Neural cell (in vitro differentiated cells): ENCODE measurements around the gene TSPAN3. TPM values are rescaled to one million over a fixed set of nuclear protein-coding genes. Genes with fewer than 3 reads are reported as not detected.

Experiments used
- H2AFZ ChIP-seq: fragments of 200-600, 300-800 bp; sonication (generic), shearing (Covaris generic); 2 replicates; pipeline ENCODE4 v1.6.0; 2014; ENCODE audit warnings: low read depth, mild to moderate bottlenecking, antibody characterized with exemption, low read length, moderate library complexity
- H3F3A ChIP-seq: fragments of 200-600 bp; shearing (Covaris generic); 2 replicates; pipeline ENCODE4 v1.6.1; 2016; ENCODE audit warnings: mild to moderate bottlenecking, moderate library complexity, mixed read lengths, antibody characterized with exemption, low read length; ENCODE audit not compliant: insufficient read depth, poor library complexity, severe bottlenecking
- H3K27ac ChIP-seq: fragments of 200-600, 300-800 bp; sonication (generic), shearing (Covaris generic); 2 replicates; pipeline ENCODE4 v1.5.1; 2014; ENCODE audit warnings: mild to moderate bottlenecking, low read length, moderate library complexity
- H3K27me3 ChIP-seq: fragments of 300-800, 200-600 bp; sonication (generic), shearing (Covaris generic); 2 replicates; pipeline ENCODE4 v1.6.0; 2014; ENCODE audit warnings: mild to moderate bottlenecking, low read depth, low read length, moderate library complexity; ENCODE audit not compliant: insufficient read depth
- H3K36me3 ChIP-seq: fragments of 300-800, 200-600 bp; sonication (generic), shearing (Covaris generic); 2 replicates; pipeline ENCODE4 v1.5.1; 2014; ENCODE audit warnings: mild to moderate bottlenecking, antibody characterized with exemption, low read length, moderate library complexity; ENCODE audit not compliant: insufficient read depth
- H3K4me2 ChIP-seq: fragments of 300-800, 200-600 bp; sonication (generic), shearing (Covaris generic); 2 replicates; pipeline ENCODE4 v1.6.0; 2014; ENCODE audit warnings: mild to moderate bottlenecking, low read length
- H3K4me3 ChIP-seq: fragments of 300-800, 200-600 bp; sonication (generic), shearing (Covaris generic); 2 replicates; pipeline ENCODE4 v1.5.1; 2014; ENCODE audit warnings: mild to moderate bottlenecking, low read length, moderate library complexity
- H3K79me2 ChIP-seq: fragments of 200-600 bp; shearing (Covaris generic); replicated peaks from 2 replicates; pipeline ENCODE4 v1.6.0; 2014; ENCODE audit warnings: mild to moderate bottlenecking, low read length, moderate library complexity; ENCODE audit not compliant: insufficient read depth
- H3K9ac ChIP-seq: fragments of 300-800, 200-600 bp; sonication (generic), shearing (Covaris generic); 2 replicates; pipeline ENCODE4 v1.6.1; 2016; ENCODE audit warnings: mild to moderate bottlenecking, low read length, mixed read lengths
- H3K9me2 ChIP-seq: fragments of 200-600 bp; shearing (Covaris generic); 2 replicates; pipeline ENCODE4 v1.6.1; 2016; ENCODE audit warnings: mild to moderate bottlenecking, low read length, mixed read lengths; ENCODE audit not compliant: insufficient read depth
- H3K9me3 ChIP-seq: fragments of 200-600, 300-800 bp; sonication (generic), shearing (Covaris generic); 2 replicates; pipeline ENCODE4 v1.6.1; 2016; ENCODE audit warnings: mild to moderate bottlenecking, mixed run types, low read length, moderate library complexity, mixed read lengths
- H4K20me1 ChIP-seq: fragments of 200-600 bp; shearing (Covaris generic); 2 replicates; pipeline ENCODE4 v1.6.1; 2016; ENCODE audit warnings: mild to moderate bottlenecking, mixed run types; ENCODE audit not compliant: insufficient read depth
- CTCF ChIP-seq: fragments of 450-650 bp; IDR thresholded peaks from 2 replicates; pipeline ENCODE4 v1.5.1; 2014; ENCODE audit warnings: antibody characterized with exemption, mild to moderate bottlenecking, moderate library complexity; ENCODE audit not compliant: poor library complexity, severe bottlenecking
- EZH2 ChIP-seq: fragments of 200-600, 300-800 bp; shearing (Covaris generic), sonication (generic); IDR thresholded peaks from 2 replicates; pipeline ENCODE4 v1.6.1; 2014; ENCODE audit warnings: antibody characterized with exemption, low read length, borderline replicate concordance, mild to moderate bottlenecking; ENCODE audit not compliant: insufficient read depth, poor library complexity, severe bottlenecking
- POLR2AphosphoS5 ChIP-seq: IDR thresholded peaks from 2 replicates; pipeline ENCODE4 v1.6.1; 2012
- RAD21 ChIP-seq: fragments of 450-650 bp; conservative IDR thresholded peaks from 2 replicates; pipeline ENCODE4 v1.6.1; 2014; ENCODE audit warnings: antibody characterized with exemption, mild to moderate bottlenecking, moderate library complexity
- REST ChIP-seq: IDR thresholded peaks from 2 replicates; pipeline ENCODE4 v1.6.1; 2012; ENCODE audit warnings: borderline replicate concordance
- SMC3 ChIP-seq: fragments of 450-650 bp; conservative IDR thresholded peaks from 2 replicates; pipeline ENCODE4 v1.6.1; 2014; ENCODE audit warnings: antibody characterized with exemption, mild to moderate bottlenecking, moderate library complexity; ENCODE audit not compliant: poor library complexity
- TAF1 ChIP-seq: IDR thresholded peaks from 2 replicates; pipeline ENCODE4 v1.6.1; 2012; ENCODE audit warnings: low read depth
- polyA plus RNA-seq: library from polyadenylated mRNA; depleted of rRNA; stranded (reverse); fragments of >200 nt; gene quantifications from 2 replicates; pipeline ENCODE4 v1.2.3, GENCODE V29; 2014

TSPAN3 gene
- polyA plus RNA-seq, 1 donor from 2014 or later, result 815 TPM

GRCh38 chr15:77012117-77012712 is 58.7 kb downstream of the TSPAN3 start:
- H3K27me3 ChIP-seq, result no peaks in the 10 kb centered on the region
- H3K4me3 ChIP-seq, result no peak overlapping the region
- no peaks in the 10 kb centered on the region for H3K9me2 ChIP-seq
- H3K9ac ChIP-seq, result no peak overlapping the region
- H3K79me2 ChIP-seq, result no peaks in the 10 kb centered on the region
- H3K27ac ChIP-seq, result no peak overlapping the region
- TF ChIP-seq REST, result no peak
- TF ChIP-seq SMC3, result no peak
- TF ChIP-seq POLR2AphosphoS5, result no peak
- no peak for TF ChIP-seq RAD21
- no peak for TF ChIP-seq CTCF
- no peak for TF ChIP-seq EZH2
- H3K4me2 ChIP-seq, result no peak overlapping the region
- H4K20me1 ChIP-seq, result no peaks in the 10 kb centered on the region
- no peaks in the 10 kb centered on the region for H3K36me3 ChIP-seq
- no peak overlapping the region for H2AFZ ChIP-seq
- H3K9me3 ChIP-seq, result no peaks in the 10 kb centered on the region
- no peaks in the 10 kb centered on the region for H3F3A ChIP-seq

GRCh38 chr15:77010857-77011256 is 60.1 kb downstream of the TSPAN3 start:
- Histone ChIP-seq H3K4me2 (no peak overlapping the region), H2AFZ (no peak overlapping the region), H3K36me3 (no peaks in the 10 kb centered on the region), H3K79me2 (no peaks in the 10 kb centered on the region), H4K20me1 (no peaks in the 10 kb centered on the region), H3K9me3 (no peaks in the 10 kb centered on the region), H3K27me3 (no peaks in the 10 kb centered on the region), H3K9ac (no peak overlapping the region), H3K9me2 (no peaks in the 10 kb centered on the region), H3K27ac (no peak overlapping the region), H3K4me3 (no peak overlapping the region), H3F3A (no peaks in the 10 kb centered on the region)
- TF ChIP-seq SMC3 (no peak), TAF1 (no peak), REST (no peak), CTCF (no peak), POLR2AphosphoS5 (no peak)
